ENCODE measurements around the gene ARHGEF9.
A peak's percentile ranks its signal among the peaks of the same experiment; 100 is the strongest.
"Not testable (repeated sequence)": the region's sequence is repeated elsewhere in the genome, so short reads cannot be mapped to it uniquely, and the experiment has no call there.

ARHGEF9 gene

DNA sequence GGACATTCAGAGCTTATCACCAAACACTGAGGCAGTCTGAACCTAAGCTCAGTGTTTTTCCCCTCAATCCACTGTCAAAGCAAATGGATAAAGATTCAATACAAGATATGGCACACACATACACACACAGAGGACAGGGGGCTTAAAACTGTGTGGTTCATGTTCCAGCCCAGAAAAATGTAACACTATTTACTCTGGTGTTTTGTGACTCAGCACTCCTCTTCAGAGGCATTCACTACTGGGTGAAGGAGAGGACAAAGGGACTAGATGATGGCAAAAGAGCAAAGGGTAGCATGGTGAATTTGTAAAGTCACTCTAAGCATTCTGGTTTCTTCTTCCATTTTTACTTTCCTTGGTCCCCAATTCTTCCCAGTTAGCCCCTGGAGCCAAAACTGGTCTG, 120.3 kb downstream of the ARHGEF9 start:
- TF ChIP-seq EZH2 (IDR thresholded peaks at IDR 0.05) (no peak), POLR2AphosphoS5 (IDR thresholded peaks at IDR 0.05; ENCODE audit: borderline replicate concordance, low read depth, low read length) (no peak), FOXP2 (optimal IDR thresholded peaks at IDR 0.05; ENCODE audit: control extremely low read depth, extremely low read length, insufficient read depth) (no peak)
- Histone ChIP-seq H3K9ac (ENCODE audit: insufficient read length) (no peak overlapping the region), H3K9me3 (ENCODE audit: low read depth, low read length) (no peaks in the 10 kb centered on the region), H3K36me3 (ENCODE audit: insufficient read depth, low read length) (no peaks in the 10 kb centered on the region; the same call in 1 of the 2 replicates), H3K4me3 (no peak overlapping the region), H3K27ac (no peak overlapping the region)
- no peak for DNase-seq (ENCODE audit: low read depth, low spot score)

- H3K27ac ChIP-seq = no peak overlapping the region
- no peak overlapping the region for H3K9ac ChIP-seq (ENCODE audit: insufficient read length)
- no peaks in the 10 kb centered on the region for H3K9me3 ChIP-seq (ENCODE audit: low read depth, low read length)
- TF ChIP-seq FOXP2 (optimal IDR thresholded peaks at IDR 0.05; ENCODE audit: control extremely low read depth, extremely low read length, insufficient read depth) (no peak), POLR2AphosphoS5 (IDR thresholded peaks at IDR 0.05; ENCODE audit: borderline replicate concordance, low read depth, low read length) (no peak), EZH2 (IDR thresholded peaks at IDR 0.05) (no peak)
- no peak for DNase-seq (ENCODE audit: low read depth, low spot score)
- H3K36me3 ChIP-seq (ENCODE audit: insufficient read depth, low read length) = no peaks in the 10 kb centered on the region; the same call in 1 of the 2 replicates
- H3K4me3 ChIP-seq = no peak overlapping the region
Observed at GRCh38 chrX:63664083-63664482, 120.9 kb downstream of the ARHGEF9 start.

- Histone ChIP-seq H3K9me3 (ENCODE audit: low read depth, low read length) (no peaks in the 10 kb centered on the region), H3K36me3 (ENCODE audit: insufficient read depth, low read length) (no peaks in the 10 kb centered on the region; the same call in 1 of the 2 replicates), H3K9ac (ENCODE audit: insufficient read length) (no peak overlapping the region), H3K27ac (no peak overlapping the region), H3K4me3 (no peak overlapping the region)
- no peak for DNase-seq (ENCODE audit: low read depth, low spot score)
- TF ChIP-seq POLR2AphosphoS5 (IDR thresholded peaks at IDR 0.05; ENCODE audit: borderline replicate concordance, low read depth, low read length) (no peak), EZH2 (IDR thresholded peaks at IDR 0.05) (no peak), FOXP2 (optimal IDR thresholded peaks at IDR 0.05; ENCODE audit: control extremely low read depth, extremely low read length, insufficient read depth) (no peak)
Observed at GRCh38 chrX:63661676-63662075, 123.3 kb downstream of the ARHGEF9 start.

DNA sequence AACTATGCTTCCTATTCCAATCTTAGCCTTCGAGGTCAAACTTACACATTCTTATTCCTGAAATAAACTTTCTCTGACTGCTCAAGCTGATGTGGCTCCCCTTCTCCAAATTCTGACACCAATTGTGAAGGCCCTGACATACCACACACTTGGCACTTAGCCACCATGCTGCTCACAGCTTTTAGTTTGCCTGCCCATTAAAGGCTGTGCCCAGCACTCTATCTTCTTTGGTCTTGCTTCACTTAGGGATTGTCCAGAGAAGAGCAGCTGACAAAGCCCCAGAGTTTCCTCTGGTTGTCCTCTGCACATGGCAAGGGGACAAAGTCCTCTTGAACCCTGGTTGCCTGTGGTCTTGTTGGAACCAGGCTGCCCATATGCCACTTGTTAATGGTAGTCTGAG, 126.1 kb downstream of the ARHGEF9 start:
- no peaks in the 10 kb centered on the region for H3K9me3 ChIP-seq (ENCODE audit: low read depth, low read length)
- no peak for DNase-seq (ENCODE audit: low read depth, low spot score)
- no peak overlapping the region for H3K4me3 ChIP-seq

DNA sequence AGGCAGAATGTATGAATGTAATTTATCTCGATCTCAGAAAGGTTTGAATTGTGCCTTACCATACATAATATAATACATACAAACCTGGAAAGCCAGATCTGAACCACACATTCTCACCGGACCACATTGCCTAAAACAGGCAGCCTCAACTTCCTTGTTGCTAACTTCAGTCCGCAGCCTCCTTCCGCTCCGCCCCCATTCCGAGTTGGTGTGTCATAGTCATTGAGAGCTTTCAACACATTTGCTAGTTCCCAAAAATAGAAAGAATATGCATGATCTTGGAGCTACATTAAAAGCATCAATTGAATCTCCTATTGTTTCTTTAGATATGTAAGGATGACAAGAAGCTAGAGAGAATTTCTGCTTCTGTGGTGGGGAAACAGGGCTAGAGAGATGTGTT, 127.2 kb downstream of the ARHGEF9 start:
- Histone ChIP-seq H3K36me3 (ENCODE audit: insufficient read depth, low read length) (peaks cover 3% of the 10 kb centered on the region; the same call in 1 of the 2 replicates), H3K27ac (no peak overlapping the region), H3K4me3 (no peak overlapping the region), H3K9me3 (ENCODE audit: low read depth, low read length) (no peaks in the 10 kb centered on the region), H3K9ac (ENCODE audit: insufficient read length) (no peak overlapping the region)
- TF ChIP-seq POLR2AphosphoS5 (IDR thresholded peaks at IDR 0.05; ENCODE audit: borderline replicate concordance, low read depth, low read length) (no peak), FOXP2 (optimal IDR thresholded peaks at IDR 0.05; ENCODE audit: control extremely low read depth, extremely low read length, insufficient read depth) (no peak), EZH2 (IDR thresholded peaks at IDR 0.05) (no peak)
- DNase-seq (ENCODE audit: low read depth, low spot score) = no peak

More for the DNA sequence above, 126.1 kb downstream of the ARHGEF9 start:
- Histone ChIP-seq H3K36me3 (ENCODE audit: insufficient read depth, low read length) (peaks cover 3% of the 10 kb centered on the region; the same call in 1 of the 2 replicates), H3K9ac (ENCODE audit: insufficient read length) (no peak overlapping the region), H3K27ac (no peak overlapping the region)
- TF ChIP-seq POLR2AphosphoS5 (IDR thresholded peaks at IDR 0.05; ENCODE audit: borderline replicate concordance, low read depth, low read length) (no peak), FOXP2 (optimal IDR thresholded peaks at IDR 0.05; ENCODE audit: control extremely low read depth, extremely low read length, insufficient read depth) (no peak)

- no peak for DNase-seq (ENCODE audit: low read depth, low spot score)
- TF ChIP-seq POLR2AphosphoS5 (IDR thresholded peaks at IDR 0.05; ENCODE audit: borderline replicate concordance, low read depth, low read length) = no peak
- TF ChIP-seq EZH2 (IDR thresholded peaks at IDR 0.05) = no peak
- Histone ChIP-seq H3K9ac (ENCODE audit: insufficient read length) (no peak overlapping the region), H3K4me3 (no peak overlapping the region), H3K27ac (no peak overlapping the region), H3K9me3 (ENCODE audit: low read depth, low read length) (no peaks in the 10 kb centered on the region), H3K36me3 (ENCODE audit: insufficient read depth, low read length) (peaks cover 3% of the 10 kb centered on the region; the same call in 1 of the 2 replicates)
Observed at GRCh38 chrX:63656871-63657580, 128.0 kb downstream of the ARHGEF9 start.

DNA sequence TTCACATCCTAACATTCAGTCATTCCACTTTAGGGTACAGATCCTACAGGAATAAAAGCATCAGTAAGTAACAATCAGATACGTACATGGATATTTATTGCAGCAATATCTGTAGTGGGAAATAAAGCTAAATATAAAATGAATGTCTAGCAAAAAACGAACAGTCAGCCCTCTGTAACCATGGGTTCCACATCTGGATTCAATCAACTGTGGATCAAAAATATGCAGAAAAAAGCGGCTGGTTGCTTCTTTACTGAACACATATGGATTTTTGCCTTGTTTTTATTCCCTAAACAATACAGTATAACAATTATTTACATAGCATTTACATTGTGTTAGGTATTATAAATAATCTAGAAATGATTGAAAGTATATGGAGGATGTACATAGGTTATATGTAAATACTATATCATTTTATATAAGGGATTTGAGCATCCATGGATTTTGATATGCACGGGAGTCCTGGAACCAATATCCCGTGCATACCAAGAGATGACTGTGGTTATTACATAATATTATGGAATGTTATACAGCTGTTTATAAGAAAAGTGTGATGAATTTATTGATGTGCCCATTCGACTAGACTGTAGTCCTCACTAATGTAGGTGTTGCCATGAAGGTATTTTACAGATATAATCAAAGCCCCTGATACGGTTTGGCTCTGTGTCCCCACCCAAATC, 132.8 kb downstream of the ARHGEF9 start:
- no peak overlapping the region for H3K9ac ChIP-seq (ENCODE audit: insufficient read length)
- H3K27ac ChIP-seq = peak overlapping the region; percentile 85
- no peak for TF ChIP-seq EZH2 (IDR thresholded peaks at IDR 0.05)
- TF ChIP-seq POLR2AphosphoS5 (IDR thresholded peaks at IDR 0.05; ENCODE audit: borderline replicate concordance, low read depth, low read length) = no peak
- no peak for TF ChIP-seq FOXP2 (optimal IDR thresholded peaks at IDR 0.05; ENCODE audit: control extremely low read depth, extremely low read length, insufficient read depth)
- DNase-seq (ENCODE audit: low read depth, low spot score) = peak; percentile 47
- no peaks in the 10 kb centered on the region for H3K9me3 ChIP-seq (ENCODE audit: low read depth, low read length)
- peak overlapping the region; percentile 44; the same call in 1 of the 2 replicates for H3K4me3 ChIP-seq
- peaks cover 6% of the 10 kb centered on the region for H3K36me3 ChIP-seq (ENCODE audit: insufficient read depth, low read length)

DNA sequence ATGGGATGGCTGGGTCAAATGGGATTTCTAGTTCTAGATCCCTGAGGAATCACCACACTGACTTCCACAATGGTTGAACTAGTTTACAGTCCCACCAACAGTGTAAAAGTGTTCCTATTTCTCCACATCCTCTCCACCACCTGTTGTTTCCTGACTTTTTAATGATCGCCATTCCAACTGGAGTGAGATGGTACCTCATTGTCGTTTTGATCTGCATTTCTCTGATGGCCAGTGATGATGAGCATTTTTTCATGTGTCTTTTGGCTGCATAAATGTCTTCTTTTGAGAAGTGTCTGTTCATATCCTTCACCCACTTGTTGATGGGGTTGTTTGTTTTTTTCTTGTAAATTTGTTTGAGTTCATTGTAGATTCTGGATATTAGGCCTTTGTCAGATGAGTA, 139.3 kb downstream of the ARHGEF9 start:
- DNase-seq (ENCODE audit: low read depth, low spot score); H3K9me3 ChIP-seq (ENCODE audit: low read depth, low read length); H3K4me3 ChIP-seq; H3K36me3 ChIP-seq (ENCODE audit: insufficient read depth, low read length); H3K27ac ChIP-seq; H3K9ac ChIP-seq (ENCODE audit: insufficient read length): not testable (repeated sequence)

Data from SK-N-MC (cell line).